Vagina (tissue), 2 donors: ENCODE data around the gene RBM25.

Experiments
- POLR2AphosphoS5 ChIP-seq, 2 donors: sonication (generic); formaldehyde crosslinking; IDR thresholded peaks; one replicate each; pipeline ENCODE4 v1.9.0; 2017; ENCODE audit warnings: antibody characterized with exemption in 2 of 2, mild to moderate bottlenecking in 2 of 2, low read depth in 1 of 2; ENCODE audit not compliant: insufficient read depth in 1 of 2
- TF ChIP-seq, protein P1 (sequence below), 3 experiments: fragments of 450-650 bp in 2 of 3; fragments of 200-600 bp in 1 of 3; sonication (generic) in 1 of 3; IDR thresholded peaks; one replicate each; pipeline ENCODE4 v1.5.1; 2017 to 2019; ENCODE audit warnings: antibody characterized with exemption in 3 of 3, mild to moderate bottlenecking in 2 of 3, moderate library complexity in 2 of 3

DNA sequence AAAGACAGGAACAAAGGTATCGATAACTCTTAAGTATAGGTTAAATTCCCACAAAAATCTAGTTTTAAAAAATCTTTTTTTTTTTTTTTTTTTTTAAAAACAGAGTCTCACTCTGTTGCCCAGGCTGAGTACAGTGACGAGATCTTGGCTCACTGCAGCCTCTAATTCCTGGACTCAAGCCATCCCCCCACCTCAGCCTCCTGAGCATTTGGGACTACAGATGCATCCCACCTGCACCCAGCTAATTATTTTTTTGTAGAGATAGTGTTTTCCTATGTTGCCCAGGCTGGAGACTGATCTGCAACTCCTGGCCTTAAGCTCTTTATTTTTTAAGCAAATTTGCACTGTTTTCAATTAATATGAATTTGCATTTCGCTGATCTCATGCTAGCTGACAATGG, 87.8 kb downstream of the RBM25 start:
- TF ChIP-seq, protein P1, sequence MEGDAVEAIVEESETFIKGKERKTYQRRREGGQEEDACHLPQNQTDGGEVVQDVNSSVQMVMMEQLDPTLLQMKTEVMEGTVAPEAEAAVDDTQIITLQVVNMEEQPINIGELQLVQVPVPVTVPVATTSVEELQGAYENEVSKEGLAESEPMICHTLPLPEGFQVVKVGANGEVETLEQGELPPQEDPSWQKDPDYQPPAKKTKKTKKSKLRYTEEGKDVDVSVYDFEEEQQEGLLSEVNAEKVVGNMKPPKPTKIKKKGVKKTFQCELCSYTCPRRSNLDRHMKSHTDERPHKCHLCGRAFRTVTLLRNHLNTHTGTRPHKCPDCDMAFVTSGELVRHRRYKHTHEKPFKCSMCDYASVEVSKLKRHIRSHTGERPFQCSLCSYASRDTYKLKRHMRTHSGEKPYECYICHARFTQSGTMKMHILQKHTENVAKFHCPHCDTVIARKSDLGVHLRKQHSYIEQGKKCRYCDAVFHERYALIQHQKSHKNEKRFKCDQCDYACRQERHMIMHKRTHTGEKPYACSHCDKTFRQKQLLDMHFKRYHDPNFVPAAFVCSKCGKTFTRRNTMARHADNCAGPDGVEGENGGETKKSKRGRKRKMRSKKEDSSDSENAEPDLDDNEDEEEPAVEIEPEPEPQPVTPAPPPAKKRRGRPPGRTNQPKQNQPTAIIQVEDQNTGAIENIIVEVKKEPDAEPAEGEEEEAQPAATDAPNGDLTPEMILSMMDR (IDR thresholded peaks at IDR 0.05) = no peak
- no peak for TF ChIP-seq POLR2AphosphoS5 (IDR thresholded peaks at IDR 0.05; ENCODE audit: insufficient read depth in 1 of 2, low read depth in 1 of 2)
